Keratinocyte (primary cell): ENCODE results near the gene EMP2. TPM values are rescaled to one million over a fixed set of nuclear protein-coding genes. Genes with fewer than 3 reads are reported as not detected.

Experiments
- DNase-seq: peaks from one replicate; pipeline ENCODE4 v3.0.0-alpha.2; 2011; ENCODE audit warnings: low read depth, missing footprints, low spot score
- FAIRE-seq: peaks from 2 replicates; lab custom pipeline; 2011; peaks lifted over from hg19 to GRCh38; lab: Jason Lieb, UNC
- H2AFZ ChIP-seq: 2 replicates; pipeline ENCODE4 v1.6.0; 2012; ENCODE audit warnings: low read length, control low read depth, inconsistent platforms; ENCODE audit not compliant: control insufficient read depth
- H3K27ac ChIP-seq: 2 replicates; pipeline ENCODE4 v1.5.1; 2011; ENCODE audit warnings: low read length; ENCODE audit not compliant: control insufficient read depth, insufficient read depth
- H3K27me3 ChIP-seq: 3 replicates; pipeline ENCODE4 v1.6.0; 2011; ENCODE audit warnings: low read length; ENCODE audit not compliant: control insufficient read depth, insufficient read depth; ENCODE audit errors: extremely low read depth
- H3K36me3 ChIP-seq, 2 experiments: 2 replicates in 1 of 2; 3 replicates in 1 of 2; pipeline ENCODE4 v1.5.1; 2011; ENCODE audit warnings: low read length in 2 of 2, mild to moderate bottlenecking in 1 of 2; ENCODE audit not compliant: control insufficient read depth in 2 of 2, insufficient read depth in 2 of 2; ENCODE audit errors: extremely low read depth in 1 of 2
- H3K4me1 ChIP-seq: 3 replicates; pipeline ENCODE4 v1.5.1; 2011; ENCODE audit warnings: low read length; ENCODE audit not compliant: control insufficient read depth, insufficient read depth; ENCODE audit errors: extremely low read depth
- H3K4me2 ChIP-seq: 3 replicates; pipeline ENCODE4 v1.6.0; 2011; ENCODE audit warnings: low read depth, low read length; ENCODE audit not compliant: control insufficient read depth, insufficient read depth; ENCODE audit errors: extremely low read depth
- H3K4me3 ChIP-seq, 3 experiments: fragments of 200-600 bp in 1 of 3; sonication (generic) in 1 of 3; 2 replicates in 2 of 3; 3 replicates in 1 of 3; pipeline ENCODE4 v1.5.1; 2011 to 2016; ENCODE audit warnings: low read length in 3 of 3, mild to moderate bottlenecking in 3 of 3, control low read depth in 2 of 3, inconsistent platforms in 1 of 3, low read depth in 1 of 3, mixed read lengths in 1 of 3, mixed run types in 1 of 3, moderate library complexity in 1 of 3; ENCODE audit not compliant: control insufficient read depth in 2 of 3, insufficient read depth in 2 of 3; ENCODE audit errors: extremely low read depth in 1 of 3
- H3K79me2 ChIP-seq: 2 replicates; pipeline ENCODE4 v1.6.0; 2012; ENCODE audit warnings: low read length; ENCODE audit not compliant: control insufficient read depth, insufficient read depth
- H3K9ac ChIP-seq: 3 replicates; pipeline ENCODE4 v1.6.0; 2011; ENCODE audit warnings: low read length; ENCODE audit not compliant: control insufficient read depth, insufficient read depth; ENCODE audit errors: extremely low read depth
- H3K9me1 ChIP-seq: 3 replicates; pipeline ENCODE4 v1.6.0; 2011; ENCODE audit warnings: low read length; ENCODE audit not compliant: control insufficient read depth, insufficient read depth; ENCODE audit errors: extremely low read depth
- H3K9me3 ChIP-seq: 2 replicates; pipeline ENCODE4 v1.5.1; 2012; ENCODE audit warnings: low read depth, low read length; ENCODE audit not compliant: control insufficient read depth
- H4K20me1 ChIP-seq: 3 replicates; pipeline ENCODE4 v1.6.0; 2011; ENCODE audit warnings: low read length; ENCODE audit not compliant: control insufficient read depth, insufficient read depth; ENCODE audit errors: extremely low read depth
- EZH2 ChIP-seq: IDR thresholded peaks from one replicate; pipeline ENCODE4 v1.6.1; 2012; ENCODE audit warnings: inconsistent platforms, mild to moderate bottlenecking, low read length, moderate library complexity
- dilution Hi-C: fragments of 300-500 bp; cut with MboI; formaldehyde crosslinking; loops from one replicate; pipeline ENCODE4 v1.7.0; 2020; ENCODE audit warnings: low sequenced_read_pairs; ENCODE audit not compliant: extremely low pct_ligation_motif_present
- polyA plus RNA-seq, 5 experiments: library from polyadenylated mRNA; depleted of rRNA in 3 of 5; stranded (reverse) in 3 of 5; stranded (forward) in 1 of 5; unstranded in 1 of 5; fragments of >200 nt; gene quantifications; 1 replicate in 1 of 5; 2 replicates in 3 of 5; 3 replicates in 1 of 5; pipeline versions ENCODE4 v1.2.1 to v1.2.3, GENCODE V29; 2011 to 2012; ENCODE audit warnings: missing spikeins in 2 of 5, low read depth in 1 of 5, low replicate concordance in 1 of 5
- TF ChIP-seq, protein P1 (sequence below), 3 experiments: IDR thresholded peaks in 1 of 3; conservative IDR thresholded peaks in 1 of 3; optimal IDR thresholded peaks in 1 of 3; 2 replicates in 2 of 3; 3 replicates in 1 of 3; pipeline versions ENCODE3 to v1.5.1; 2011; ENCODE audit warnings: low read length in 3 of 3, mild to moderate bottlenecking in 3 of 3, moderate library complexity in 2 of 3, control low read depth in 1 of 3, inconsistent platforms in 1 of 3; ENCODE audit not compliant: insufficient read depth in 2 of 3; ENCODE audit errors: extremely low read depth in 1 of 3

Gene EMP2
- polyA plus RNA-seq, 1 donor (not counting 4 experiments of a cell fraction or from before 2014, with no cell fraction given): 19.1 TPM

DNA sequence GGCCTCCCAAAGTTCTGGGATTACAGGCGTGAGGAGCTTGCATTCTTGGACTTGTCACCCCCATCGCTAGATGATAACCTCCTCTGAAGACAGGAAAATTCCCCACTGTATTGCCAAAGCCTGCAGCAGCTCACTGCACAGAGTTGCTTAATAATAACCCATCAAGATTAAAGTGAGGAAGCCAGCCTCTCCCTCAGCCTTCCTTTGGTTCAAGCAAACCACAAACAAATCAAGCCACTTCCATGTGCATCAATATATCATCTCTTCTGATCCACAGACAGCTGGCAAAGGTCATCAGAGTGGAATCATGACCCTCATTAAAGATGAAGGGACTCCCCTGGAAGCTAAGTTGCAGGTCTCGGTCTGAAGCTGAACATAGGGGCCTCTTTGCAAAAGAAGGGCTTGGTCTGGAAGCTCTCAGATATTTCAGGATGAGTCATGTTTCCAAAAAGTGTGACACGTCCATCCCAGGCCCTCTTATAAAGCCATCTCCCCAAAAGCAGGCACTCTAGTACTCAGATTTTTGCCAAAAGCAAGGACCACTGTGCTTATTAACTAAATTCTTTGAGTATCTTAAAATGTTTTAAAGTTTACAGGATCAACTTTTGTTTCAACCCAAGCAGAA, 4.8 kb downstream of the EMP2 start:
- H3K27me3 ChIP-seq: no peaks in the 10 kb centered on the region
- H3K27ac ChIP-seq: no peak overlapping the region
- no peak overlapping the region for H3K4me3 ChIP-seq
- H3K79me2 ChIP-seq: peaks cover 25% of the 10 kb centered on the region
- TF ChIP-seq, protein P1, sequence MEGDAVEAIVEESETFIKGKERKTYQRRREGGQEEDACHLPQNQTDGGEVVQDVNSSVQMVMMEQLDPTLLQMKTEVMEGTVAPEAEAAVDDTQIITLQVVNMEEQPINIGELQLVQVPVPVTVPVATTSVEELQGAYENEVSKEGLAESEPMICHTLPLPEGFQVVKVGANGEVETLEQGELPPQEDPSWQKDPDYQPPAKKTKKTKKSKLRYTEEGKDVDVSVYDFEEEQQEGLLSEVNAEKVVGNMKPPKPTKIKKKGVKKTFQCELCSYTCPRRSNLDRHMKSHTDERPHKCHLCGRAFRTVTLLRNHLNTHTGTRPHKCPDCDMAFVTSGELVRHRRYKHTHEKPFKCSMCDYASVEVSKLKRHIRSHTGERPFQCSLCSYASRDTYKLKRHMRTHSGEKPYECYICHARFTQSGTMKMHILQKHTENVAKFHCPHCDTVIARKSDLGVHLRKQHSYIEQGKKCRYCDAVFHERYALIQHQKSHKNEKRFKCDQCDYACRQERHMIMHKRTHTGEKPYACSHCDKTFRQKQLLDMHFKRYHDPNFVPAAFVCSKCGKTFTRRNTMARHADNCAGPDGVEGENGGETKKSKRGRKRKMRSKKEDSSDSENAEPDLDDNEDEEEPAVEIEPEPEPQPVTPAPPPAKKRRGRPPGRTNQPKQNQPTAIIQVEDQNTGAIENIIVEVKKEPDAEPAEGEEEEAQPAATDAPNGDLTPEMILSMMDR (optimal IDR thresholded peaks at IDR 0.05 in 1 of 3, IDR thresholded peaks at IDR 0.05 in 1 of 3, conservative IDR thresholded peaks at IDR 0.05 in 1 of 3; ENCODE audit: extremely low read depth in 1 of 3, insufficient read depth in 2 of 3, low read length in 3 of 3): no peak
- no peak for TF ChIP-seq EZH2
- no peaks in the 10 kb centered on the region for H4K20me1 ChIP-seq
- DNase-seq (no peak), FAIRE-seq (no peak)
- H3K4me2 ChIP-seq: no peak overlapping the region
- H3K36me3 ChIP-seq: peaks cover 0 to 1% of the 10 kb centered on the region in 2 experiments
- dilution Hi-C loops: no loop called here
- no peak overlapping the region for H3K9ac ChIP-seq
- H3K4me1 ChIP-seq: peaks cover 20% of the 10 kb centered on the region
- H3K9me1 ChIP-seq: peaks cover 5% of the 10 kb centered on the region
- H3K9me3 ChIP-seq: no peaks in the 10 kb centered on the region
- H2AFZ ChIP-seq: no peak overlapping the region

DNA sequence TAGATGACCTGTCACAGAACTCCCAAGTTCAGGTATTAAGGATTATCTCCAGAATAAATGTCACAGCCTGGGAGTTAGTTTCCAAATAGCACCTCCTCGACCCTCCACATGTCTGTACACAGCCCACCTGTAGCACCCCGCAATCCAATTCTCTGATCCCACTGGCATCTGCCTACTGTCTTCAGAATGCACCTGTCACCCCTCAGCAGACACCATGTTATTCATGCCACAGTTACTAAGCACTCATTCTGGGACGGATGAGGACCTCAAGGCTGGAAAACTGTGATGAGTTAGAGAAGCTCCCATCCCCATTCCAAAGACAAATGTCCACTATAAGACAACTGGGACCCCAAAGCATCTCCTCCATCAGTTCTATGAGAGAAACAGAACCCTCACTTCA, 7.8 kb downstream of the EMP2 start:
- dilution Hi-C loops: no loop called here

More for the DNA sequence above, 7.8 kb downstream of the EMP2 start:
- peaks cover 13% of the 10 kb centered on the region for H3K79me2 ChIP-seq
- no peak overlapping the region for H3K4me3 ChIP-seq
- no peak overlapping the region for H3K4me2 ChIP-seq
- H3K9me3 ChIP-seq: no peaks in the 10 kb centered on the region
- no peak overlapping the region for H3K9ac ChIP-seq
- no peak for TF ChIP-seq EZH2
- TF ChIP-seq, protein P1 (optimal IDR thresholded peaks at IDR 0.05 in 1 of 3, IDR thresholded peaks at IDR 0.05 in 1 of 3, conservative IDR thresholded peaks at IDR 0.05 in 1 of 3; ENCODE audit: extremely low read depth in 1 of 3, insufficient read depth in 2 of 3, low read length in 3 of 3): no peak
- H3K27ac ChIP-seq: no peak overlapping the region
- FAIRE-seq (no peak), DNase-seq (no peak)
- H3K4me1 ChIP-seq: no peaks in the 10 kb centered on the region
- H3K36me3 ChIP-seq: peaks cover 0 to 1% of the 10 kb centered on the region in 2 experiments
- H4K20me1 ChIP-seq: no peaks in the 10 kb centered on the region
- no peaks in the 10 kb centered on the region for H3K27me3 ChIP-seq
- H3K9me1 ChIP-seq: peaks cover 5% of the 10 kb centered on the region
- H2AFZ ChIP-seq: no peak overlapping the region
